HG02973 (cell line): ENCODE results near the gene MTF2.

ENCODE experiments used
- ATAC-seq: cut with Tn5 transposase; IDR thresholded peaks from one replicate; pipeline ENCODE4 v1.9.1; 2021; ENCODE audit warnings: moderate library complexity; ENCODE audit not compliant: unreplicated experiment

The MTF2 gene

DNA sequence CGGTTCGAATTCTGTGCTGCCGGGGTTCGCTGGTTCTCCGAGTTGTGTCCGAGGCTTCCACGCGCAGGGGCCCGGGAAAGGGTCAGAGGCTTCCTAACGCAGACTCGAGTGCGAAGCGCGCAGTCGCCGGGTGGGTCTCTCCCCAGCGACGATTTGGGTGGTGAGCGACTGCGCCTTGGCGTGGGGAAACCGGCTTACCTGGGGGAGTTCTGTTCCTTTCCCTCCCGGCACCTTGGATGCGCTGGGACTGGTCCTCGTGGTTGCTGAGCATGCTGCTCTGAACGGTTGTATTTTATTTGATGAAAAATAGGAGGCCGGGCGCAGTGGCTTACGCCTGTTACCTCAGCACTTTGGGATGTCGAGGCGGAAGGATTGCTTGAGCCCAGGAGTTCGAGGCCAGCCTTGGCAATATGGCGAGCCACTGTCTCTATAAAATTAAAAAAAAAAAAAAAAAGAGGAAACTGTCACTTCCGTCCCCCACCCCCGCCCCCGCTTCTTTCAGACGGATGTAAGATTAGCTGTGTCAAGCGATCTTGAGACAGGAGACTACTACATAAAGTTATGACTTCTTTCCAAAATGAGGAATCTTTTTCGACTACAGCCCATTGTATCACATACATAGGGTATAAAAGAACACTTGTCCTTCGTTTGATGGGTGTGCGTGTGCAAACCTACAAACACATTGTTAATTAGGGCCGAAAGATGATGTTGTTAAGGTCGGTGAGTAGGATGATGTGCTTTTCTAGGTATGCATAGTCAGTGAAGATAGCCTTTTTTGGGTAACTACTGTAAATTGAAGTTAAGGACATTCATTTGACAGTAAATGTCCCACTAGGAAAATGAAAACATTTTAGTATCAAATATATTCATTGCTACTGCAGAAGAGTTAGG, 101.9 kb downstream of the MTF2 start, which contains the start of gene CCDC18:
TSS of gene CCDC18 (plus strand) at position 2 of the 891 bp plus-strand sequence. CDS start 2,638 bp downstream, outside the sequence.
- peak; percentile 12 for ATAC-seq

DNA sequence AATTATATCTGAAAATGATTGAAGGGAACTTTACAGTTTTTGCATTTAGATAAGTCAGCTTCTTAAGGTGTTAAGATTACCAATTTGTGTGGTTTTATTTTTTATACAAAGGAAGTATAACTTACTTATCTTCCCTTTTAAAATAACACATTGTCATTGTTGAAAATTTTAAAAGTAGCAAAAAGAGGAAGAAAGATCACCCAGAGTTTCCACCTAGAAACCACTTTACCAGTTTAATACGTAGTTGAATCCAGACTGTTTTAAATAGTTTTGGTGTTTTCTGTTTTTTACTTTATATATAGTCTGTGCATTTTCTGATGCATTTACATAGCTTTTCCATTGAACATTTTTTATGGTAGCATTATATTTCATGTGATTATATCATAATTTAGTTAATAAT, 107.6 kb downstream of the MTF2 start:
- no peak for ATAC-seq
